Stimulated activated CD8-positive, alpha-beta memory T cell treated with anti-CD3 and anti-CD28 coated beads, Interleukin-7, amount 100 ng/mL, for 1 hour (primary cell): ENCODE results near the gene LAMA2.

Experiments
- DNase-seq, 2 donors: peaks; one replicate each; pipeline ENCODE4 v3.0.0-alpha.2; 2020; ENCODE audit warnings: low read depth in 2 of 2

The LAMA2 gene

DNA sequence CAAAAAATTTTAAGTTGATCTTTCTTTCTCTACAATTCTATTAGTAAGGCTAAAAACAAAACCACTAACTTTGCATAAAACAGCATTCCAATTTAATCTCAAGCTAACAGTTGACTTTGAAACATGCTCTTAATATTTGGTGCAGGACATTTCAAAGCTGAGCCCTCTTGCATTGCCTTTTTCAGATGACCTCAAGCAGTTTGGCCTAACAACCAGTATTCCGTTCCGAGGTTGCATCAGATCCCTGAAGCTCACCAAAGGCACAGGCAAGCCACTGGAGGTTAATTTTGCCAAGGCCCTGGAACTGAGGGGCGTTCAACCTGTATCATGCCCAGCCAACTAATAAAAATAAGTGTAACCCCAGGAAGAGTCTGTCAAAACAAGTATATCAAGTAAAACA, 633.1 kb downstream of the LAMA2 start:
- DNase-seq, result no peak

DNA sequence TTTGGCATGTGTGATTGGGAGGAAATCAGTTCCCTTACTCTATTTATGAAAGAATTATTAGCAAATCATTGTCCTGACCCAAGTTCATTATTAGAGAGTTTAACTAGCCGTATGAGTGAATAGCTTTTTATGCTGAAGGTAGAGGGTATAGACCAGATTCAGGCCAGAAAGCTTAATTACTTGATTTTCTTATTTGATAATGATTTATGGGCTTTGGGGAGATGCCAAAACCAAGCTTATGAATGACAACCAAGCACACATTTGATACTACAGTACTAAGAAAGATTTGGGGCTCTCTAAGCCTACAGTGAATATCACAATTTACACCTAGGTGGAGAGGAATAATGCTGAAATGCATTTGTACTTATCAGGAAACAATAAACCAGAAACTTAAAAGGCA, 633.8 kb downstream of the LAMA2 start:
- no peak for DNase-seq

DNA sequence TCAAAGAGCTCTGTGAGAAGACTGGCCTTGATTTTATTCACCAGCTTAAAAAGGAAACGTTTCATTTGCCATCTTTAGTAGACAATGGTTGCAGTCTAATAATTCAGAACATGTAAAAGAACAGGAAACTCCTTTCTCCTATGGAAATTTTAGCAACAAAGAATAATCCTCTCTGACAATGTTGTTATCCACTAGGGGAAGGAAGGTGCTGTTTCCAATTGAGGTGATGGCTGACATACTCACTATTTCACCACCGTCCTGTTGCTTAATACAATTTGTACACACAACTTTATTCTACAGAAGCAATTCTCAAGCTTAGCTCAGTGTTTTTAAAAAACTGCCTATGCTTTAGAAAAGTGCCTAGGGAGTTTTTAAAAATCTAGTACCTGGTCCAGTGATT, 634.4 kb downstream of the LAMA2 start:
- DNase-seq, result no peak

DNA sequence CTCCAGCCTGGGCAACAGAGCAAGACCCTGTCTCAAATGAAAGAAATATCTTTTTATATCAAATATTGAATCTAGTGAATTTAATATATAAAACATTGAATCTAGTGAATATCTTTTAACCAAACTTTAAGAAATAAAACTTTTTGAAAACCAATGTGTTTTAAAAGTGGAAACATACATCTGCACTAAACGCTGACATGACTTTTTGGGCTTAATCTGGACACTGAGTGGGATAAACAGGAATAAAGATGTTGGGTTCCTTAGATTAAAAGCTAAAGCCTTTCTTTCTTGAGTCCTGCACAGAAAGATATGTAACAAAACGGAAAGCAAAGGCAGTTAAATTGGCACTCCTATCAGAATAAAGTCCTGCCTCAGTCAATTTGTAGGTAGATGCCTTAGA, 636.8 kb downstream of the LAMA2 start:
- no peak for DNase-seq

DNA sequence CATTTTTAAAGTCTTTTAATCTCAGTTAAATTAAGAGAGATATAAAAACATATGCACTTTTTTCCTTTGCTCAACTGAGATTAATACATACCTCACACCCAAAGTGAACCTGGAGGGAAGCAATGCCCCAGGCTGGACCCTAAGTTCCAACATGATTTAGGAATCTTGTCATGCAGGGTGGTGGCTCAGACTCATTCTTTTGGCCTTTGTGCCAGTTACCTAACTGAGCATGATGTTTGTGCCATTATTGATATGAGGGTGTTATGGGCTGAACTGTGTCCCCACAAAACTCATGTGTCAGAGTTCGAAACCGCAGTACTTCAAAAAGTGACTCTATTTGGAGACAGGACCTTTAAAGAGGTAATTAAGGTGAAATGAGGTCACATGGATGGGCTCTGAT, 639.0 kb downstream of the LAMA2 start:
- no peak for DNase-seq

DNA sequence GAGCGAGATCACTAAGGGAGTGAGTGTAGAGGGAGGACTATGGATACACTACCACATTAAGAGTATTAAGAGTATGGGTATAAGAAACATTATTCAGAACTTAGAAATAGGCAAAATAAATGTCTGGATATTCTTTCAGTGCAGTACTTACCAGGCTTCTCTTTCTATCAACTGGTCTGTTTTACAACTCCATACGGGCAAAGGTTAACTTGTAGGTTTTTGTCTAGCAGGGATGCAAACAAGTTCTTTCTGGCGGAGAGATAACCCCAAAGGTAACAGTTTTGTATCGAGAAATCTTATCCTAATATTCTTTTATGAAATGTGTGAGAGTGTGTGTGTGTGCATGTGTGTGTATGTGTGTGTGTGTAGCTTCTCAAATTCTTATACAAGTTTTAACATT, 640.9 kb downstream of the LAMA2 start:
- no peak for DNase-seq

DNA sequence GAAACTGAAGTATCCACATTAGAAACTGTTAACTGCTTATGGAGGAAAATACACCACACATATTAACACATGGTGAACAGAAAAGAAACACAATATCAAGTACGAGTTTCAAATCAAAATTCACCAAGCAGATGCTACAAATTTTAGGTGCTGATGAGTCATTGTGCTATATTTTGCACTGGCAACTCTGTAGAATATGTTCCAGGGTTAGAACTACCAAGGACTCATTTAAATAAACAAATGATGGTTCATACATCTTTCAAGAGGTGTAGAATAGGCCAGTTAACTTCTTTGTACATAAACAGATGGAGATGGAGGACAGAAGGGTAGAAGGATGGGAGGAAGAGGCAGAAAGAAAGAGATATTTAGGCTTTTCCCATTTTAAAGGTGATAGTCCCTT, 642.1 kb downstream of the LAMA2 start:
- no peak for DNase-seq

DNA sequence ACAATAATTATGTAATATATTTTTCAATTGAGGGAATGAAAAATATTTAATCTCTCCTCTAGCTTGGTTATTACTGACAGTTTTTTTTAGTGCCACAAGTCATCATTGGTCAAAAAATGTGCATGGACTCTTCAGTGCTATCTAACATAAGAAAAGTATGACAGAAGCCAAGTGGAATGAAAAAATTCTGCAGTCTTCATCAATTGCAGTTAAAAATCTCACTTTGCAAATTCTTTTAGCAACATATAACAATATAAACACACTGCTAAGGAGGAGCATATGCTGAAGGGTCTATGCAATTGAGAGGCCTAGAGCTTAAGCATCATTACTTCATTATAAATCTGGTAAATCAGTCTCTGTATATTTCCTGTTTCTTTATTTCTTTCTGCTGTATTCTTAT, 652.0 kb downstream of the LAMA2 start:
- no peak for DNase-seq

DNA sequence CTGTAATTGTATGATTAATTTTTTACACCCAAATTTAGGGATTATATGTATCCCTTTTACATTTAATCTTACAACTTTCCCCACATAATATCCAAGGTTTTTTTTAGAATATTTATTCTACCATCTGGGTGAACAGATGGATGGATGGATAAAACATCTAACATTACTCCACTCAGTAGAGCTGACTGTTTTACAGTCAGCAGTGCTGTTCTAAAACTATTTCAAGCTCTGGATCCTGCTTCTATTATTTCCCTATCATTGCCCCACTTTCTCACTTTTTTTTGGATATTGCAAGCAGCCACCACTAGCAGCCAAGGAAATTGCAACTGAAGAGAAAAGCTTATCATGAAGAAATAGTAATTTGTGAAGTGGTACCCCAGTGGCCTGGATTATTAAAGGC, 653.3 kb downstream of the LAMA2 start:
- DNase-seq, result no peak

DNA sequence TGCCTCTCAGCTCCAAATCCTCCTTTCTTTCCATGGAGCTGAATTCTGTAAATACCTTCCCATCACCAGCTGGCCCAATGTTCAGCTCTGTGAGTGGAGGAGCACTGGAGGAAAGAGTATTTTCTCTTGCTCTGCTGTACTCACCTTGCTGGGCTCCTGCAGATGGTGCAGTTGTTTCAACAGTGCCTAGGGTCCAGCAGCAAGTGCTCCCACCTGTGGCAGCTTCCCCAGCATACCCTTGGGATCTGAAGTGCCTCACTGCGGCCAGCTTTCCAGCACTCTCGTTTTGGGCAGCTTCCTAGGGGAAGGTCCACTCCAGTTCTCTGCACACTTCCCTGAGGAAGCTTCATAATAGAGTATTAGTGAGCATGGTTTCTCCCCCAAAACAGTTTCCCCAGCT, 656.1 kb downstream of the LAMA2 start:
- no peak for DNase-seq

DNA sequence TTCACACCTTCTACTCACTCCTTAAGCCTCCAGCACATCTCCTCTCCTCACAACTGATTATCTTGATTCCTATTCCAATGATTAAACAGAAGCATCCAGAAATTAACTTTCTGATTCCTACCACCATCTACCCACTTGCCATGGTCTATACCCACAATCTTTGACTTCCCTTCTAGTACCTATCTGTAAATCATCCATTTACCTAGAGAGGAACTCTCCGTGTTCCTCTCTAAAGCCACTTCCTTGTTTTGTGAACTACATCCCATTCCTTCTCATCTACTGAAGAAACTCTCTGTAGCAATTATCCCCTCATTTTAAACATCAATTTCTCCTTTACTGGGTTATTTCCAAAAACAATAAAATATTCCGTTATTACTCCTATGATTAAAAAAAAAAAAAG, 659.8 kb downstream of the LAMA2 start:
- DNase-seq, result no peak

DNA sequence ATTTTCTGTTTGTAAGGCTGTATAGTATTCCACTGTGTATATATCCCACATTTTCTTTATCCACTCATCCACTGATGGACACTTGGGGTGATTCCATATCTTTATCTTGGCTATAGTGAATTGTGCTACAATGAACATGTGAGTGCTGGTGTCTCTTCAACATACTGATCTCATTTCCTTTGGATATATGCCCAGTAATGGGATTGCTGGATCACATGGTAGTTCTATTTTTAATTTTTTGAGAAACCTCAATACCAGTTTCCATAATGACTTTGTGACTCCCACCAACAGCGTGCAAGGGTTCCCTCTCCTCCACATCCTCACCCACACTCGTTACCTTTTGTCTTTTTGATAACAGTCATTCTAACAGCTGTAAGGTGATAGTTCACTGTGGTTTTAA, 661.0 kb downstream of the LAMA2 start:
- DNase-seq, result no peak

DNA sequence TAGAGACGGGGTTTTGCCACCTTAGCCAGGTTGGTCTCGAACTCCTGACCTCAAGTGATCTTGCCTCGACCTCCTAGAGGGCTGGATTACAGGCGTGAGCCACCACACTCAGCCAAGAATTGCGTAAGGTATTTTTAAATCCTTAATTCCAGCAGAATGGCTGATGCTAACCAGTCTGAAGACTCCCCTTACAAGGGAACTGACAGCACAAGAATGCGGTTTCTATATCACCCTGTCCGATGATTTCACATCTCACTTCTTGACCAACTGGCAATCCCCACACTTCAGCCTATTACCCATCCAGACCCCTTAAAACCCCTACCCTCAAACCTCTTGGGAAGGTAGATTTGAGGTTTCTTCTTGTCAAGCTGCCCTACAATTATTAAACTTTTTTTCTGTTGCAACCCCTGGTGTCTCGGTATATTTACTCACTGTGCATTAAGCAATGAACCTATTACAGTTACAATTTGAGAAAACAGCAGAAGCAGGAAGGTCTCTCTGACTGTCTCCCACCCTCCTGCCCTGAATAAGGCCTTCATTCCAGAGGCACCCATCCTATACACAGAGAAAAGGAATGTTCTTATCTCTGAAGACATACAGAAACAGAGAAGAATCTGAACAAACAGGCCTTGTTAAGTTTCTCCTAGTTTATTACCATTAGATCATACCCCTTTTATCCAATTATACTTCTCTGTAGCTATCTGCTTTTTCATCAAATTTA, 662.1 kb downstream of the LAMA2 start:
- DNase-seq, result no peak

DNA sequence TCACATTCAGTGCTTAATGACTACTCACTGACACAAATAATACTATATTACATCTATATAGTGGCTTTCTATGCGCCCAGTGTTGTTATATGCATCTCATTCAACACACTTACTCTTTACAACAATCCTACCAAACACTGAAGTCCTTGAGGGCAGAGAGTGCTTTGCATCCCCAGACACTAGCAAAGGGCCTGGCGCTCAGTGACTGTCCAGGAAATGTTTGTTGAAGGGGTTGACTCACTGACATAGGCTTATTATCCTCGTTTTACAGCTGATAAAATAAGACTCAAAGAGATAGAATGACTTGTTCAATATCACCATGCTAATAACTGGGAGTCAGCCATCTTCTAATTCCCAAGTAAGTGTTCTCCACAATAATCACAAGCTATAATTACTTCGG, 663.8 kb downstream of the LAMA2 start:
- DNase-seq, result no peak

DNA sequence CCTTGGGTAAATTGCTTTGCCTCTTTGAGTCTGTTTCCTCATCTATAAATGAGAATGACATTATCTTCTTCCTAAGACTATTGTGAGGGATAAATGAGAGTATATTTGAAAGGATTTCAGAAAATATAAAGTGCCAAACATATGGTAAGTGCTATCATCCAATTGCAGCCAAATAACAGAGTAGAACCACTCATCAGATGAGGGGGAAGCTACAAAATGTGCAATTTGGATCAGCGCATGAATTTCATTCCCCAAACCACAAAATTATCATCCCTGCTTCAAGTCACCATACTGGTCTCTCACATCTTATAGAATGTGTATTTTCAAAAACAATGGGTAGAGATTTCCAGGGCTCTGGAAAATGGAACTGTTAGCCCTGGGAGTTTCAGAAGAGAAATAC, 668.5 kb downstream of the LAMA2 start:
- no peak for DNase-seq

DNA sequence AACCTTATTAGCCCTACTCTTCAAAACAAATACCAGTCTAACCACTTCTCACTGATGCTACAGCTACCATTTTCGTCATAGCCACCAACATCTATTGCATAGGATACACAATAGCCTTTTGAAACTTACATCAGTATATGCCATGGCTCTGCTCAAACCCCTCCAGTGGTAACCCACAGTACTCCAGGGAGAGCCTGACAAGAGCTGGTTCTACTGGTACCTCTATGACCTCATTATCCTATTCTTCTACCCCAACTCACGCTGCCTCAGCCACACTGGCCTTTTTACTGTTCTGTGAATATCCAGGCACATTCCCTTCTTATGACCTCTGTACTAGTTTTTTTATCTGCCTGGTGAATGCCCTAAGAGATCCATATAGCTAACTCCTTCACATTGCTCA, 669.5 kb downstream of the LAMA2 start:
- DNase-seq, result no peak

DNA sequence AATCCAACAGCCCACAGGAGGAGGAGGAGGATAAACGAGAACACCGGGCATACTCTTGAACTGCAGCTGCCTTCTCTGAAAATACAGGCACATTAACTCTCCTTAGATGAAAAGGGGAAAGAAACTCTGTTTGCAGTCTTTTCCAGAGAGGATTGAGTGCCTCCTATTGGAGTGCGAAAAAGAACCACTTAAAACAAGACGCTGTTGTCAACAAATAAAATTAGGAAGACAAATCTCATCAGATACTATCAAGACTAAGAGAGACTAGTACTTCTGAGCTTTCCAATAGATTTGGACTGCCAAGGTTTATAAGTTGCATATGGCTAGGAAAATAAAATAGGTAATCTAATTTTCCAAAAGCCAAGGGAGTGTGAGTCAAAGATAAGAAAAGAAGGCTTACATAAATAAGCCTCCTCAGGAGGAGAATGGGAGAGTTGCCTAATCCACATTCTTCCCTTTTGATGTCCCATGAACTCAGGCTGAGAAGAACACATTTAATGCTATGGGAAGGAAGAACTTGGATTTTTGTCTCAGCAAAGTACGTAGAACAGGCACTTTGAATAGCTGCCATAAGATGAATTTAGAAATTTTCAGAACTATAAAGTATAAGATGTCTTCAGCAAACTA, 672.4 kb downstream of the LAMA2 start:
- DNase-seq, result no peak

DNA sequence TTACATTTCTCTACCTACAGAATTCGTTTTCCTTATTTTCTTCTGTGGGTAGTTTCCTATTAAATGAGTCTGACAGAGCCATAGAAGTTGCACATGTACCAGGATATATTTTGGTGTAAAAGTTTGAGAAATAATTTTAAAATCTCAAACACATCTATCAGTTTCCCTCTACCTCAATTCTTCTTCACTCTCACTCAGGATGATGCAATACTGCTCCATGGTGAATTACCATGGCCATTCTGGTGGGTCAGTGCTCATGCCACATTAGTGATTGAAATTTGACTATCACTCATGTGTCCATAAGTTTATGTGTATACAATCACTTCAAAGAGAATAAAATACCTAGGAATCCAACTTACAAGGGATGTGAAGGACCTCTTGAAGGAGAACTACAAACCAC, 675.3 kb downstream of the LAMA2 start:
- no peak for DNase-seq

DNA sequence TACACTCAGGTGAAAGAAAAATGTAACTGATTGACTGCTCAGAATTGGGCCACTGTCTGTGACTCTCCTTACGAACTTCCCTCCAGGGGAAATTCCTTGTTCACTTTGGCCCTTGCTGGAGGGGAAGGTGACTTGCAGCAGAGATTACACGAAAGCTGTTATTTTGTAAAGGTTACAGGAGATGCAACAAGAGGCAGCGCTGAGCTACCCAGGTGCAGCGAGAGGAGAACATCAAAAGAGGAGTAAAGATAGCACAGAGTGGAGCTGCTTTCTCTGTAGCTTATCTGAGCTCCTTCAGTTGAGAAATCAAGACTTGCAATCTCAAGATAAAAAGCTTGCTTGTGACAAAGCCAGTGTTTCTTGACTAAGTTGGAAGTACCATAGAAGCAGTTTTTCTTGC, 682.4 kb downstream of the LAMA2 start:
- DNase-seq, result no peak

DNA sequence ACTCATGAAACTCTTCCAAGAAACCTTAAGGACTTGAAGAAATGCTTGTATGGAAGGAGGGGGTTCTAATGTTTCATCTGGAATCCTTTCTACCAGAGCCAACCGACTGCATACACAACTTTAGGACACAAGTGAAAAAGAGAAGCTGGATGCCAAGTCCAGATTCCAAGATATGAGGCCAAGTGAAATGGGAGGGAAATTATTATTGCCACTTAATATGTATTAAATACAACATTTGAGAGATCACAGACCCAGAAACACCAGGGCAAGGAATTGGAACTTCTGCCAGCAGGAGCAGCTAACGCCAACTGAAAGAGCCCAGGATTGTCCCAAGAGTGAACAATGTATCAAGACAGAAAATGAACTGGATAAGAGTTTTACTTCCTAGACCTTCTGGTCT, 682.9 kb downstream of the LAMA2 start:
- no peak for DNase-seq
